GM12891 (cell line): Measurements from ENCODE around the gene KCNMB4.

ENCODE experiments used
- POLR2A ChIP-seq: IDR thresholded peaks from 2 replicates; pipeline ENCODE4 v1.6.1; 2011; ENCODE audit warnings: low read depth, low read length, control low read depth
- POLR2AphosphoS5 ChIP-seq: IDR thresholded peaks from 2 replicates; pipeline ENCODE4 v1.6.1; 2011; ENCODE audit warnings: low read depth, low read length, control low read depth

- TF ChIP-seq POLR2AphosphoS5, result no peak
- no peak for TF ChIP-seq POLR2A
These were observed 5.9 kb upstream of the KCNMB4 start for GRCh38 chr12:70360218-70360617.
